ENCODE data around the gene GPC6.
A peak's percentile ranks its signal among the peaks of the same experiment; 100 is the strongest.

GPC6 gene

GRCh38 chr13:94416454-94417080 is 1190.0 kb downstream of the GPC6 start:
- TF ChIP-seq CTCF (conservative IDR thresholded peaks at IDR 0.05) = peak; percentile 58
- no peak overlapping the region for H3K27ac ChIP-seq

GRCh38 chr13:94417294-94417693 is 1190.7 kb downstream of the GPC6 start:
- H3K27ac ChIP-seq = no peak overlapping the region
- no peak for TF ChIP-seq CTCF (conservative IDR thresholded peaks at IDR 0.05)

GRCh38 chr13:94419304-94419924 is 1192.8 kb downstream of the GPC6 start:
- TF ChIP-seq CTCF (conservative IDR thresholded peaks at IDR 0.05) = no peak

GRCh38 chr13:94419925-94420305 is 1193.3 kb downstream of the GPC6 start:
- no peak for TF ChIP-seq CTCF (conservative IDR thresholded peaks at IDR 0.05)
- no peak overlapping the region for H3K27ac ChIP-seq

More at GRCh38 chr13:94419304-94419924, 1192.8 kb downstream of the GPC6 start:
- H3K27ac ChIP-seq = no peak overlapping the region

- H3K27ac ChIP-seq = no peak overlapping the region
- no peak for TF ChIP-seq CTCF (conservative IDR thresholded peaks at IDR 0.05)
Observed at GRCh38 chr13:94427313-94427953, 1200.8 kb downstream of the GPC6 start.

GRCh38 chr13:94431574-94431973 is 1205.0 kb downstream of the GPC6 start:
- H3K27ac ChIP-seq = no peak overlapping the region
- TF ChIP-seq CTCF (conservative IDR thresholded peaks at IDR 0.05) = peak; percentile 44

- TF ChIP-seq CTCF (conservative IDR thresholded peaks at IDR 0.05) = 0 out of 2 replicates have a peak, but pooled peaks have one; percentile 7
- H3K27ac ChIP-seq = no peak overlapping the region
Observed at GRCh38 chr13:94431987-94432386, 1205.4 kb downstream of the GPC6 start.
